Measurements from ENCODE around the gene DENR.
"Not testable (repeated sequence)": the region's sequence is repeated elsewhere in the genome, so short reads cannot be mapped to it uniquely, and the experiment has no call there.

DENR gene

DNA sequence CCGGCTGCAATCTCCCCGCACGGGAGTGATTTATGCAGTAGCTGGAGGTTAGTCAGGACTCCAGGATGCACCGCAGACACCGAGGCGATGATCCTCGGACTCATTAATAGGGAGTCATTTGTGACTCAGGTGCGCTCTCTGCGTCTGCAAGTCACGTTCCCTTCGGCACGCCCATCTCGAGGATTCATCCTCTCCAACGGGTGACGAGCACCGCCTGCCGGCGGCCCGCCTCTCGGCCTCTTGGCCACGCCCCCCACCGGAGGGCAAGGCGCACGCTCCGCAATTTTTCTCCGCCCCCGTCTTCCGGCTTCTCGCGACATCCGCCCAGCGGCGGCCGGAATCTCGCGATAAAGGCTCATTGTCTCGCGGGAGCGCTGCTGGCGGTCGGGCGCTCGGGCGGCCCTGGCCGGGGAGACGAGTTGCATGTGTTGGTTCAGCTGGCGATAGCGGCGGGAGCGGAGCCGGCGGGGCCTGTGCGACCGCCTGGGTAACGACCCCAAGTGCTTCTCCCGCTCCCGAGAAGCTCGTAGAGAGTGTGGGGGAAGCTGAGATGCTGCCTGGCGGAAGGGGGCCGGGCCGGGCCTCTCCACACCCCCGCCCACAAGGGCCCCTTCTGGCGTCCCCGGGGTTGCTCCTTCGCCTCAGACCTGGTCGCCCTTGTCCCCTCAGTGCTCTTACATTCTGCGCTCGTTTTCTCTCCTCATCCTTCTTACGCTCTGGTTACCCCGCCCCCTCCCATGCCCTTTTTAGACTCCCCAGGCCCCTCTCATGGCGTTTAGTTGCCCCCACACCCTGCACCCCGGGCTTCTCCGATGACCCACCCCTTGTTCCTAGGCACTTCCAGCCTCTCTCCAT is at the start of gene DENR:
Gene DENR (plus strand): TSS at position 361 of the 855 bp plus-strand sequence. CDS start 878 bp downstream, outside the sequence.
- peak; percentile 100 for DNase-seq

- not testable (repeated sequence) for DNase-seq
Observed at GRCh38 chr12:122702890-122703611, 49.6 kb upstream of the DENR start, which contains the start of gene HCAR2. HCAR2 (minus strand) TSS chr12:122703357; CDS start chr12:122703283, 74 bp downstream.

- DNase-seq = not testable (repeated sequence)
Observed at GRCh38 chr12:122703841-122704240, 48.8 kb upstream of the DENR start.

DNA sequence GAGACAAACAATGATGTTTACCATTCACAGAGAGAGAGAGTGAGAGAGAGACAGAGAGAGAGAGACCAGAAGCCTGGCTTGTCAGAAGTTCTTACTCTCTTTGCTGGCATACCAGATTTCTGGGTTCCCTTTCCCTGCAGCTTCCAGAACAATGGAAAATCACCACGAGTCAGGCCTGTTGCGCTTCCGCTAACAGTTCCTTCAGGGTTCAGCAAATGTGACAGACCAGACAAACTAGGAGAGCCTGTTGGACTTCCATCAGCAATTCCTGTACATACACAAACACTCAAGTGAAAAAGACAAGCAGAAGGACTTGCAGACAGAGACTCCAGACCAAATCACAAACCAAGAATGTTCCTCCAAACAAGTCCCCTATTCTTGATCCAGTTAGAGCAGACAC is 43.3 kb upstream of the DENR start:
- DNase-seq = not testable (repeated sequence)

GRCh38 chr12:122710341-122710740 is 42.3 kb upstream of the DENR start:
- DNase-seq = not testable (repeated sequence)

- DNase-seq = not testable (repeated sequence)
Observed at GRCh38 chr12:122711266-122711665, 41.4 kb upstream of the DENR start.

- not testable (repeated sequence) for DNase-seq
Observed at GRCh38 chr12:122713491-122714188, 39.0 kb upstream of the DENR start.

GRCh38 chr12:122715211-122715610 is 37.4 kb upstream of the DENR start:
- not testable (repeated sequence) for DNase-seq

- DNase-seq = not testable (repeated sequence)
Observed at GRCh38 chr12:122716658-122717057, 36.0 kb upstream of the DENR start, which contains the start of gene HCAR3. HCAR3 (minus strand) TSS chr12:122716811; CDS start chr12:122716737, 74 bp downstream.

- peak; percentile 76 for DNase-seq
Observed at GRCh38 chr12:122721057-122721545, 31.5 kb upstream of the DENR start.

- no peak for DNase-seq
Observed at GRCh38 chr12:122722387-122722786, 30.2 kb upstream of the DENR start.

GRCh38 chr12:122724641-122725243 is 27.9 kb upstream of the DENR start:
- no peak for DNase-seq

DNA sequence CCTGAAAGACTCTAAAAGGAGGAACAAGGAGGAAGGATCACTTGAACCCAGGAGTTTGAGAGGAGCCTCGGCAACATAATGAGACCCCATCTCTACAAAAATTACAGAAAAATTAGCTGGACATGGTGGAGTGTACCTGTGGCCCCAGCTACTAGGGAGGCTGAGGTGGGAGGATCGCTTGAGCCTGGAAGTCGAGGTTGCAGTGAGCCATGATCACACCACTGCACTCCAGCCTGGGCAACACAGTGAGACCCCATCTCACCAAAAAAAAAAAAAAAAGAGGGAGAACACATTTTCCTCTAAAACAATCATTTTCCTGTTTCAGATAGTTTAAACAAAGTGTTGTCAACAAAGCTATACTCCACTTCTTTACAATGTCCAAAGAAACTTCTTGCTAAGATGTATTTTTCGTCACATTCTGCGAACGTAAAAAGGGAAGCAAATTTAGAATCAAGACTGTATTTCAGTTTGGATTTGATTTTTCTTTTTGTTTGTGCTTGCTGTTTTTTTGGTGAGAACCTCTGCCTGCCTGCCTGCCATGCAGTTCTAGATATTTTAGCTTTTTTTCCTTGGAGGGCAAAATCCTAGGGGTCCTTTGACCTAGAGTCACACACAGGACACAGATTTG is 27.1 kb upstream of the DENR start:
- DNase-seq = no peak

GRCh38 chr12:122726080-122726558 is 26.5 kb upstream of the DENR start:
- peak; percentile 70 for DNase-seq

GRCh38 chr12:122729583-122730214 is 22.9 kb upstream of the DENR start:
- no peak for DNase-seq

DNA sequence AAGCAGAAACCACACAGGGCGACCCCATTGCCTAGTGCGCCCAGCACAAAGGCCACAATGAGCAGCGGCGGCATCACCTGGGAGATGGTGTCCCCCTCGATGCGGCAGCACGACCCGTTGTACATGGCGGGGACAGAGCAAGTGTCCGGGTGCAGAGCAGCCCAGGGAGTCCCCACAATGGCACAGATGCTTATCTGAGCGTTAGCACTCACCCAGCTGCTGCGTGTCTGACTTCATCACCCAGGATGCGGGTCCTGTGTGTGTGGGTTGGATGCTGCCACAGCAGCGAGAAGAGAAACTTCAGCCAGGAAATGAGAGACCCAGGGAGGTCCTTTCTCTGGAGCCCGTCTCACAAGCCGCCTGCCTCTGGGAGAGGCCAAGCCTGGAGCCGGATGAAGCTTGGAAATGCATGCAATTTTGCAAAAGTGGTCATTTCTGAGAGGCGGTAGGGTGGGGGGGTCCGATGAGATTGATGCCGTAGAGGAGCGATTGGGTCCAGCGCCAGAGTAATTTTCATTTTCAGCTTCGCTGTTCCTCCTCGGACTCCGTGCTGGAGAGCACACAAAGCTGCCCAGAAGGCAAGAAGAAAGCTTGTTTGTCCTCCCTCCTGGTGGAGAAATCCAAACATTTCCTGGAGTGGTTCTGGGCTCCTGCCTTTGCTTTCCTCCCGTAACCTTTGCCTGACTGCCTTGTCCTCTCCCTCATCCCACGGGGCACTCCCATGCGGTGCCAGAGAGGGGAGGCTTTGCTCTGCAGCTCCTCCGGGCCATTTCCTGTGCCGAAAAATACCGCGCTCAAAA is 22.2 kb upstream of the DENR start, which contains the start of gene HCAR1:
Gene HCAR1 (minus strand): TSS at position 630 of the 800 bp plus-strand sequence. CDS start 505 bp downstream, at position 125.
- DNase-seq = peak; percentile 87

DNA sequence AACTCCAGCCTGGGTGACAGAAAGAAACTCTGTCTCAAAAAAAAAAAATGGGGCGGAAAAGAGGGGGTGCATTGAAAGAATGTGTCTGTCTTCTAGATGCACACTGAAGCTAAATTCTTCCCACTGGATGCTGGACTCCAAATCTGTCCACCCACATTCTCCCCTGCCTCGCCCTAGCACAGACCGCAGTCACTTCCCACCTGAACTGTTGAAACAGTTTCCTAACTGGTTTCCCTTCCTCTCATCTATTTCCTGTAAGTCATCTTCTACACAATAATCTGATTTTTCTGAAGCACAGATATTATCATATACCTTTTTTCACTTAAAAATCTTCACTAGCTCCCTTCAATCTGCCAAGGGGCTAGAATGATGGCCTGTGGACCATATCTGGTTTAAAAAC is 20.5 kb upstream of the DENR start:
- DNase-seq = peak; percentile 58

- no peak for DNase-seq
Observed at GRCh38 chr12:122732611-122733010, 20.0 kb upstream of the DENR start.

DNA sequence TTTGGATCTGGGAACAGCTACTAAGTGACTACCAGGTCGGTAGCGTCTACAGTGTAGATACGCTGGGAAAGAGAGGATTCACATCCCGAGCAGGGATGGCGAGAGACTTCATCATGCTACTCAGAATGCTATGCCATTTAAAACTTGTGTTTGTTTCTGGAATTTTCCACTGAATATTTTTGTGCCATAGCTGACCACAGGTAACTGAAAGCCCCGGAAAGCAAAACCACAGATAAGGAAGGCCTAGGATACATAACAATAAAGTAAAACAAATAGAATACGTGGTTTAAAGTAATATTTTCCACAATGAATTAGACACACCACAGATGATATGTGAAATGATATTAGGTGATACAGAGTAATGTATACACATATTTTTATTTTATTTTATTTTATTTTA is 14.1 kb upstream of the DENR start:
- DNase-seq = no peak

DNA sequence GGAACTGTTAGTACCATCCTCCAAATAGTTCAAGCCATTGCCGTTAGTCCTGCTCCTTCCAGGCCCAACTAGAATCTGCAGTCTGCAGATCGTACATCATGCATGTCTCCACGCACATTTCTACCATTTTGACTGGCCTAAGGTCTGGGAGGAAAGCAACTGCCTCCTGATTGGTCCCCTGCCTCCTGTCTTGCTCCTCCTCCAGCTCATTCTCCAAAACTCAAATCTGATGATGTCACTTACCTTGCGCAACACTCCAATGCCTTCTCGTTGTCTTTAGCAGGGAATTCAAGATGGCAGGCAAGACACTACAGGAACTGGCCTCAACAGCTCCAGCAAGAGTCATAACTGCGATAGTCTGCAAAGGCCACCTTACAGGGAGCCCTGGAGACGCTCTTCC is 12.3 kb upstream of the DENR start:
- no peak for DNase-seq
